Activated effector memory CD4-positive, alpha-beta T cell treated with anti-CD3 and anti-CD28 coated beads, Interleukin-2, amount 50 U/mL, for 16 hours (primary cell): Measurements from ENCODE around the gene WIZ.
A peak's percentile ranks its signal among the peaks of the same experiment; 100 is the strongest.

ENCODE experiments used
- DNase-seq: peaks from one replicate; pipeline ENCODE4 v3.0.0-alpha.2; 2020

WIZ gene

GRCh38 chr19:15443838-15444237 lies 5.9 kb downstream of the WIZ start:
- DNase-seq = no peak

- no peak for DNase-seq
Observed at GRCh38 chr19:15443325-15443724, 6.4 kb downstream of the WIZ start.

- no peak for DNase-seq
Observed at GRCh38 chr19:15442142-15442920, 7.4 kb downstream of the WIZ start.

- DNase-seq = no peak
Observed at GRCh38 chr19:15441317-15441716, 8.4 kb downstream of the WIZ start.

- no peak for DNase-seq
Observed at GRCh38 chr19:15439821-15440641, 9.7 kb downstream of the WIZ start.

GRCh38 chr19:15439078-15439799 lies 10.5 kb downstream of the WIZ start:
- no peak for DNase-seq

- DNase-seq = no peak
Observed at GRCh38 chr19:15438577-15438976, 11.2 kb downstream of the WIZ start.

- no peak for DNase-seq
Observed at GRCh38 chr19:15438124-15438496, 11.6 kb downstream of the WIZ start.

GRCh38 chr19:15437355-15438123 lies 12.2 kb downstream of the WIZ start:
- DNase-seq = no peak

GRCh38 chr19:15436826-15437110 lies 13.0 kb downstream of the WIZ start:
- DNase-seq = no peak

- DNase-seq = no peak
Observed at GRCh38 chr19:15436012-15436825, 13.5 kb downstream of the WIZ start.

GRCh38 chr19:15433519-15434069 lies 16.2 kb downstream of the WIZ start:
- DNase-seq = no peak

- peak; percentile 98 for DNase-seq
Observed at GRCh38 chr19:15432629-15433518, 16.9 kb downstream of the WIZ start.

GRCh38 chr19:15432018-15432494 lies 17.7 kb downstream of the WIZ start:
- peak; percentile 75 for DNase-seq

- no peak for DNase-seq
Observed at GRCh38 chr19:15431396-15432017, 18.2 kb downstream of the WIZ start.

GRCh38 chr19:15430526-15431120 lies 19.1 kb downstream of the WIZ start:
- DNase-seq = no peak

- no peak for DNase-seq
Observed at GRCh38 chr19:15429825-15430467, 19.8 kb downstream of the WIZ start.

- DNase-seq = no peak
Observed at GRCh38 chr19:15428956-15429824, 20.6 kb downstream of the WIZ start.
